HG03558 (cell line): ENCODE results near the gene RNF166.

Source experiments
- ATAC-seq: cut with Tn5 transposase; IDR thresholded peaks from one replicate; pipeline ENCODE4 v1.9.1; 2021; ENCODE audit warnings: moderate number of reproducible peaks; ENCODE audit not compliant: unreplicated experiment; ENCODE audit errors: extremely low read depth

RNF166 gene

DNA sequence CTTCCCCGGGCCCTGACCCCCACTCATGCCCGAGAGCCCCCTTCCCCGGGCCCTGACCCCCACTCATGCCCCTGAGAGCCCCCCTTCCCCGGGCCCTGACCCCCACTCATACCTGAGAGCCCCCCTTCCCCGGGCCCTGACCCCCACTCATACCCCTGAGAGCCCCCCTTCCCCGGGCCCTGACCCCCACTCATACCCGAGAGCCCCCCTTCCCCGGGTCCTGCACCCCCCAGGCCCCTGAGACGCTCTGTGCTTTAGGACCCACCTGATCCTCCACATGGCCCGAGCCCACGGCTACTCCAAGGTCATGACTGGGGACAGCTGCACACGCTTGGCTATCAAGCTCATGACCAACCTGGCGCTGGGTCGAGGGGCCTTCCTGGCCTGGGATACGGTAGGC is 6.8 kb upstream of the RNF166 start:
- ATAC-seq: no peak

DNA sequence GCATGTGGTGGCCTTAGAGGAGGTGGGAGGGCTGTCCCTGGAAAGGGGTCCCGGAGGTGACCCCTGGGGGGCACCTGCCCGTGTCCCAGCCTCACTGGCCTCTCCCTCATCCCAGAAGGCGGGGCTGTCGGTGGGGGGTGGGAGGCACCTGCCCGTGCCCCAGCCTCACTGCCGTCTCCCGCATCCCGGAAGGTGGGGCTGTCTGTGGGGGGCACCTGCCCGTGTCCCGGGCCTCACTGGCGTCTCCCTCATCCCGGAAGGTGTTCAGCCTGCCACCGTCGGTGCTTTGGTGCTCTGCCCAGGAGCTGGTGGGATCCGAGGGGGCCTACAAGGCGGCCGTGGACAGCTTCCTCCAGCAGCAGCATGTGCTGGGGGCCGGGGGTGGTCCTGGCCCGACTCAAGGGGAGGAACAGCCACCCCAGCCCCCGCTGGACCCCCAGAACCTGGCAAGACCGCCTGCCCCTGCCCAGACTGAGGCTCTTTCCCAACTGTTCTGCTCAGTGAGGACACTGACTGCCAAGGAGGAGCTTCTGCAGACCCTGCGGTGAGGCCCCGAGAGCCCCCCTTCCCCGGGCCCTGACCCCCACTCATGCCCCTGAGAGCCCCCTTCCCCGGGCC is 6.3 kb upstream of the RNF166 start:
- no peak for ATAC-seq

DNA sequence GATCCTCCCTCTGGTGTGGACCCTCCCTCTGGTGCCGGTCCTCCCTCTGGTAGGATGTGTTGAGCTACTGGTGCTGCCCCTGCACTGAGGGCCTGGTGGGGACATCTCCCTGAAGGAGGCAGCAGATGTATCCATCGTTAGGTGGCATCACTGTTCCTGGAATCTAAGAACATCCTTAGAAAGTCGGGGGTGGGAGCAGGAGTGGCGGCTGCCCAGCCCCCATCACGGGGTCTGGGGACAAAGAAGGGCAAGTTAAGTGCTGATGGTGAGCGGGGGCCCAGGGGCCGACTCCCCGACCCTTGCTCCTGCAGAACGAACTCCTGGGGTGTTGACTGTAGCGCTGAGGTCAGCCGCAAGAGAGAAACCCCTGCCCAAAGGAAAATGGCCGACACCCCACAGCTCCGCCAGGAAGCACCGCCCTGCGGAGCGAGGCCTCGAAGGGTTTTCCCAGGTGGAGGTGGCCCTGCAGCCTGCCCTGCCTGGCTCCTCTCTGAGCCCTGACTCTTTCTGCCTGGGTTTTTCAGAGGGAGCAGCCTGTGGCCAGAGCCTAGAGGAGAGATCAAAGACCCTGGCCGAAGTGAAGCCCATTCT is 5.6 kb upstream of the RNF166 start:
- ATAC-seq: no peak

DNA sequence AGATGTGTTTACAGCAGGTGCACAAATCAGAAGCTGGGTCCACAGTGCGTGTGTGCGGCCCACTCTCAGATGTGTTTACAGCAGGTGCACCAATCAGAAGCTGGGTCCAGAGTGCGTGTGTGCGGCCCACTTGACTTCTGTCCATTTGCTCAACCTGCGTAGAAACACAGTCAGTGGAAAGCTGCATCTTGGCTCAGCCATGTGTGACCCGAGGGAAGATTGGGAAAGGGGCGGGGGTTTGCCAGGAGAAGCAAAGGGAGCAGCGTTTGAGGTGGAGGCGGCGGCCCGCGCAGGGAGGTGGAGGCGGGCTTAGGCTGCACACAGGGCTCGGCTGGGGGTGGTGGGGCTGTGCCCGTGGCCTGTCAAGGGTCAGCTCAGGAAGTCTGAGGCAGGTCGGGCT is 4.3 kb upstream of the RNF166 start:
- ATAC-seq: no peak

DNA sequence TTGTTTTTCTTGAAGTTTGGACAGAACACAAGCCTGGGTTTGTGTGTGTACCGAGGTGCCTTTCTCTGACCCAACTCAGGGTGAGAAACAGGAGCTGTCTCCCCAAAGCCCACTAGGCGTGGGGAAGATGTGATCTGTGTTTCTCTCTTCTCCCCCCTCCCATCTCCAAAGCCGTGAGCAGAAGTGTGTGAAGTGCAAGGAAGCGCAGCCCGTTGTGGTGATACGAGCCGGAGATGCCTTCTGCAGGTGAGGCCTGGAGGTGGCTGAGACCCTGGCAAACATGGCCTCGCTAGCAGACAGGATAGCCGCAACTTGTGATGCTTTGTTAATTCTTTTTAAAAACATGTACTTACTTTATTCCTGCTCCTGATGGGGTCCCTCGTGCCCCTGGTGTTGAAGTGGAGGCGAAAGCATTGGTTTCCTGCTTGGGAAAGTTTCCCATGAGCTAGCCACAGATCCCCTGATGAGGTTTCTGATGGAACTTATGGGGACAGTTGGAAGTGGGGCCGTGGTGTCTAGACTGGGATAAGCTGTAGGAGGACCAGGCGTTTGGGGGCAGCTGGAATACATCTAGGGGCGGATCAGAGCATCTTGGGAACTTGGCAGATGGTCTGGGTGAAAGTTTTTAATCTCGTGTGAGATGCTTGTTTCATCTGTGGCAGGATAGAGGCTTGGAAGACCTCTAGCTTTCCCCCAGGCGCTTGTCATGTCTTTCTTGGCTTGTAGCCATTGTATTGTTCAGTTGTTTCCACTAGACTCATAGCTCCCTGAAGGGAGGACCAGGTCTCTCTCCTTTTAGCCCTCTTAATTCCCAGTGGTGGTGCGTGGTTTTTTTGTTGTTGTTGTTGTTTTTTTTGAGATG is 988 bp upstream of the RNF166 start:
- ATAC-seq: no peak

DNA sequence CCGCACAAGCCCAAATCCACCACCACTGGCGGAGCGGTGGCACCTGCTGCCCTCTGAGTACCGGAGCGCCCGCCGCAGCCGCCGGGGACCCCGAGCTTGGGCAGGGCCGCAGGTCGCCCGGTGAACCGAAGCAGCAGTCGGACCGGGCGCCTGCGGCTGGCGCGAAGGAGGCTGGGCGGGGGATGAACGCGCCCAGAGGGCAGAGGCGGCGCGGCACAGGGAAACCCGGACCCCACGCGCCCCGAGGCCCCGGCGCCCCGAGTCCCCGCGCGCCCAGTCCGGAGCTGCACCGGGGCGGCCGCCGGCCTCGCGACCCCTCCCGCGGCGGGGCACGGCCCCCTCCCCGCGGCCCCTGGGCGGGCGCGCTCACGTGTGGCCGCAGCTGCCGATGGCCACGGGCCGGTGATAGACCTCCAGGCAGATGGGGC is 393 bp downstream of the RNF166 start:
- ATAC-seq: peak; percentile 5

DNA sequence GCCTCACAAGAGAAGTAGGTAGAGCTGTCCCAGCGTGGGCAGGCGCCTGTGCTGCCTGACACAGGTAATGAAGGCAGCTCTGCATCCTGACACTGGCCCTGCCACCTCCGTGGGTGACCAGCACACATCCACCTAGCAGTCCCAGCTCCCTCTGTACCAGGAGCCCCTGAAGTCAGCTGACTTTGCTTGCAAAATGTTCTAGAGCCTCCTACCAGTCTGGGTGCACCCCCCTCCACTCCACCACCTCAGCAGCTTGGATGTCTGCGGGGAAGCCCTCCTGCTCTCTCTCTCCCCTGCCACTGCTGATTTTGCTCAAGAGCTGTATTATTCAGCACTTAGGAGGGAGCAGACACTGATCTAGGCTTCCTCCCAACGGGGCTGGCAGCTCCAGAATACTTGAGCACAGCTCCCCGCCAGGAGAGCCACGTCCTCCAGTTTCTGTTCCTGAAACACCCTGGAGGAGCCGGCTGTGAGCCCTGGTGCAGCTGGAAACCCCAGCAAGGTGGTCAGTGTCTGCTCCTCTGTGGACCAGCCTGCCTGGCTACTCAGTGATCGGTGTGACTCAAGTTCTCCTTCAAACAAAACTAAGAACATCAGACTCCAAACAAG is 1.0 kb downstream of the RNF166 start:
- no peak for ATAC-seq

DNA sequence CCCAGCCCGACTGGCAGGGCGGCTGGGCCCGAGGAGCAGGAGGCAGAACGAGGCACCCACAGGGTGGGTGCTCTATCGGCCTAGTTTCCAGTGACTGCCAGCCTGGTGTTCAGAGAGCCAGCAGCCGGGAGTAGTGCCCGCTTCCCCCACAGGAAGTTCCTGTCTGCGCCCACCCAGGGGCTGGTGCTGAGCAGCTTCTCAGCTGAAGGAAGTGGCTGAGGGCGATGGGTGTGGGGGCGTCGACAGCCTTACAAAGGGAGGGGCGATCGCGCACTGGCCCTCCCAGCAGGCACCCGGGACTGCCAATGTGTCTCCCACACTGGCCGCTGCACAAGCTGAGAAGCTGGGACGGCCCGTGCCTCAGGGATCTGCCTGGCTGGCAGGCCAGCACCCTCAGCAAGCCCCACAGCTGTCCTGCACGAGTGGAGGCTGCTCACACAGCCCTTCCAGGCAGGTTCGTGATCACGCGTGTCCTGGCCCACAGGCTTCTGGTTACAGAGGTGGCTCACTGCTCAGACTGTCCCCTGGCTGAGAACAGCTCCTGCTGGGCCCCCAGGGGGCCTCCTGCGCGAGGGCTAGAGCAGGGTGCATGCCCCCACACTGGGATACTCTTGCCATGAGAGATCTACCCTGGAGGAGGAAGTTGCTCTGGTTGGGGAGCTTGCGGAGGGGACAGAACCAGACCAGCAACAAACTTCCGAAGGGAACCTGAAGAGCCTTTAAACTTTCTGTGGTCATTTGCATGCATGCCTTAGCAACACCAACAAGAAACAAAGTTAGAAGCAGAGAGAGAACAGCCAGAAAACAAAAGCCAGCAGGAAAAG is 2.5 kb downstream of the RNF166 start:
- no peak for ATAC-seq

DNA sequence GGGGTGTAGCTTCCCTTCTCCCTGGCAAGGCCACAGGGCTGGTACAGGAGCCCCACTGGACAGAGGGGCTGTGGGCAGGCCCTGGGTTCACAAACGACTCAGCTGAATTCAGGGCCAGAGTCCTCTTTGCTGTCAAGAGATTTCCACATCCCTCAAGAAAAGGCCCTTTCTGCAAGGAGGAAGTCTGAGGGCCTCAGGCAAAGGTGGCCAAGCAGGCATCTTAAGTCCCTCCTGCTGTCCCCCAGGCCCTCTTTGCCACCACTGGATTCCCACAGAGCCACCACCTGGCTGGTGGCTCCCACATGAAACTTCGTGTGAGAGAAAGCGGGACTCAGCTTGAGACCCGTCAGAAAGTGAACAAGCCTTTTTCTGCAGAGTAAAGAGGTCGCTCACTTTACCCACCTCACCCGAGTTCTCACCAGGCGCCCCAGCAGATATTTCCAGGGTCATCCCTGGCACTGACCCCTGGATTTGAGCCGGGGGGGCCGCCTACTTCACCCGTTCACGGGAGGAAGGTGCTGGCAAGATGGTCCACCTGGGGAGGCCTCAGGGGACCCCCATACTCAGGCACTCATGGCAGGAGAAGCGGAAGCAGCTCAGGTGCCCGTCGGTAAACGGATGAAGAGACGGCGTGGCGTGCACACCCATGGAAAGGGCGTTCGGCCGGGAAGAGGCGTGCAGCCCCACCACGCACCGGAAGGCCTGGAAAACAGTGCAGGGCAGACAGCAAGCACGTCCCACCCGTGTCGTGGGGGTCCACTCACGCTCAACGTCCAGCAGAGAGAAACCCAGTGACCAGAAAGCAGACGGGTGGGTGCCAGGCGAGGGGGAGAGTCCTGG is 3.6 kb downstream of the RNF166 start:
- ATAC-seq: no peak

DNA sequence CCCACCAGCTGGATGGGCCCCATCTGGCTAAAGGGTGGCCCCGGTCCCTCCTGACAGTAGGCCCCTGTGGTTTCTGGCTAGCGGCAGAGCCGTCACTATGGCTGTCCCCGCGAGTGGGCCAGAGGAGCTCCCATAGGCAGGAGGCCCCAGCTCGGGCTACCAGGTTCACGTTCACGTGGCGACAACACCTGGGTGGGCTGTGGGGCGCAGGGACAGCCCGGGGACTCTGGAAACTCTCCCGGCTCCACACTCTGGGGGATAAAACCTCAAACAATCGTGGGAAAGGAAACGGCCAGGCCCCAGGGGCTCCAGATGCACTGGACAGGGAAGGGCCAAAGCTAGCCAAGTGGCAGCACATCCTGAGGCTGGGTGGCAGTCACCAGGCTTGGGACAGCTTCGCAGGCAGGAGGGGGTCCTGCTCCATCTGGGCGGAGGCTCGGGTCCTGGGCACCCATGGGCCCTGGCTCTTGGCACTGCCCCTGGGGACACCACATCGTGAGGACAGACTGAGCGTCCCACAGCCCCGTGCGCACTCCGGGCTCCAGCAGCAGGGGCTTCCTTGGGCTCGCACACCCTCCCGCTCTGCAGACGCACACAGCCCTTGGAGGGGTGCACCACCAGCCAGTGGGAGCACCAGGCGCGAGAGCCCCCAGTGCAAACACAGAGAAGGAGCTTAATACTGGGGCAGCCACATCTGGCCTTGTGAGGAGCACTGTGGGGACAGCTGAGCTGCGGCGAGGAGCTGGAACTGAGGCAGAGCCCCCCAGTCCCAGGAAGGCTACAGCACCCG is 4.4 kb downstream of the RNF166 start:
- ATAC-seq: no peak

DNA sequence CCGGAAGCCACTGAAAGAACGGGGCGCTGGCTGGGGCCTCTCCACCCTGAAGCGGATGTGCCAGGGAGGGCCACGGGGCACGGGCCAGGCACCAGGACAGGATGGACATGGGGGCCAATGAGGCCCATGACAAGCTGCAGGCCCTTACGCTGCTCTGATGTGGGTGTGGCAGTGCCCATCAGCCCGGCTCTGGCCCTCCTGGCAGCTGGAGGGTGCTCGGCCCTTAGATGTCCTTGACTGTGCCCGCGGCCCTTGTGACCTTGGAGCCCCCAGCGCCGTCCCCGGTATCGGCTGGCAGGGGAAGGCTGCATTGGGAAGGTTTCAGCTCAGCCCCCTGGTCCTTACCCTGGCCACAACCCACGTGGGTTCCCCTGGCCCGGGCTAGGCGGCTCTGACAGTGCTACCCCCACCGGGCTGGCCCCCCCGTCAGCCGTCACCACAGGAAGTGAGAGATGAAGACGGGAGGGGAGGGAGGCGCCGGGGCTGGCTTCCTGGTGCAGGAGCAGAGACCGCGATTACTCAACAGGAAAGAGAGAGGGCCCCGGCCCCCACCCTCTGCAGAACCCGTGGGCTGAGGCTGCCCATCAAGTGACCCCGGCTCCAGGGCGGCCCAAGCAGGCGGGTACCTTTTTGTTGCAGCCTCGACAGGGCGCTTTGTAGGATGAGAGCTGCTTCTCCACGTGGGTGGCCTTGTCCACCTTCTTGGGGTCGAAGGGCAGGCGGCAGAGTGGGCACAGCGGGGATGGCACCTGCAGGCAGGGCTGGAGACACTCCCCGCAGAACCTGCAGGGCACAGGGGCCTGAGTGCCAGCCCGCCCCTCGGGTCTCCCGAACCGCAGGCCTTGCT is 5.3 kb downstream of the RNF166 start:
- ATAC-seq: no peak

DNA sequence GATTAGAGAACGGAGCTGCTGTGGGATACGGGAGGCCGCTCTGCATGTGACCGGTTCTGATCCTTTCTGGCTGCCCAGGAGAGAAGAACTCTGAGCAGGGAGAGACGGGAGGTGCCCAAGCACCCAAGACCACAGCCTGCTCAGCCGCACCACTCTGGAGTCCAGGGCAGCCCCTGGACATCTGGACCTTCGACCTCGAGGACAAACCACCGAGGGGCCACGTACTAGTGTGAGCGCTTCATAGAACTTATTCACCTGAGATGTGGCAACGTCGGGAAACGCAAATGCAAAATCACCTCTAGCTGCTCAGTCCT is 5.9 kb downstream of the RNF166 start:
- no peak for ATAC-seq

DNA sequence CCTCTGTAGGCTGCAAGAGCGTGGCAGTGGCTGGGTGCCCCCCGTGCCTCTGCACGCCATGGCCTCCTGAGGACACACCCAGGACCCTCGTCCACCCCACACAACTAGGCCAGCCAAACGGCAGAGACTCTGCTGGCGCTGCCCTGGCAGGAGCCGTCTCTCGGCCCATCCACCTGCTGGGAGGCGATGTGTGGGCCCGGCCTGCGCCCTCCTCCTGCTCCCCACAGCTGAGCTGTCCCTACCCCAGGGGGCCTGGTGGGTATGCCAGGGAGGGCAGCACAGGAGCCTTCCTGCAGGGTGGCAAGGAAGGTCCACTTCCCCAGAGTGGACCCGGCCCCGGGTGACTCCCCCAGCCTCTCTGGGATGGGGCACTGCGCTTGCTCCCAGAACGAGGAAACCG is 7.0 kb downstream of the RNF166 start:
- ATAC-seq: no peak

DNA sequence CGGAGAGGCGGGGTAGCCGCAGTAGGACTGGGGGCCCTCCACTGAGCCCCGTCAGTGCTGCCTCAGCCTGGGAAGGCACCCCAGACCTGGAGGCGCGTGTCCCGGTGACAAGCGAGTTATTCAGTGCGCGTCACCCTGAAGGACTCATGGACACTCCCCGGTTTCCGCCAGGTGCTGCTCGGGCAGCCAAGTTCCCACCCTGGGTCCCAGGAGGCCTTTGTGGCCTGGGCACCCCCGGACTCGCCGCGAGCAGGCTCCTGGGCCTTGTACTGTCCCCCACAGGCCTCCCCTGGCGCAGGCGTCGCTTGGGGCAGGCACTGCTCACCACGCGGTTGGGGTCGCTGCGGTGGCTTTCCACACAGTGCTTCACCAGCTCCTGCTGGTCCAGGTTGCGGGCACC is 7.6 kb downstream of the RNF166 start:
- ATAC-seq: no peak

DNA sequence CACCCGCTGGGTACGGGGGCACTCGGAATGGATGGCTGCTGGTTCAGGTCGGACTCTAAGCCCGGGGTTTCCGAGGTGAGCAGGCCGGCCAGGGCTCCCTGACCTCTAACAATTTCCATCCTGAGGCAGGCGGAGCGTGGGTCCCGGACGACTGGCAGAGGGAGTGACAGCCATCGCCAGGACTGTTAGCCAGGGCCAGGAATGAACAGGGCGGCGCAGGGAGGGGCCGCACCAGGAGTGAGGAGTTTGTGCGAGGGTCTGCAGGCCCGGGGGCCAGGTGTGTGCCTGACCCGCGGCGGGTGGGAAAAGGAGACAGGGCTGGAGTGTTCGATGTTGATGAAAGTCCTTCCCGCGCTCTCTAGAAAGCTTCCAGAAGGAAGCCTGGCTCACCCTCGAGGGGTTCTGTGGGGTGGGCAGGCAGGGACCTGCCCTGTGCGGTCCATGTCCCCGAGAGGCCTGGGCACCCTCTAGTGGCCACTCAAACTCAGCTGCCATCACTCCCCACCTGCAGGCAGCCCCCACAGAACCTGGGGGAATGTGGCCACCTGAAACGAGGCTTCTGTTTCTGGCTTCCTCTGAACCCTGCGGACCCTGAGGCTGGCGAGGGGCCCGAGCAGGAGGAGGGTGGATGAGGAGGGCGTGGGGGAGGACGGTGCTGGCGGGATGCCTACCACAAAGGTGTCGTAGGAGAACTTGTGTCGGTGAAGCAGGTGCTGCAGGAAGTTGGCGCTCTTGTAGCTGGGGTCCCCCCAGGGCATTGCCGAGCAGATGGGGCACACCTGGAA is 8.2 kb downstream of the RNF166 start:
- ATAC-seq: no peak

DNA sequence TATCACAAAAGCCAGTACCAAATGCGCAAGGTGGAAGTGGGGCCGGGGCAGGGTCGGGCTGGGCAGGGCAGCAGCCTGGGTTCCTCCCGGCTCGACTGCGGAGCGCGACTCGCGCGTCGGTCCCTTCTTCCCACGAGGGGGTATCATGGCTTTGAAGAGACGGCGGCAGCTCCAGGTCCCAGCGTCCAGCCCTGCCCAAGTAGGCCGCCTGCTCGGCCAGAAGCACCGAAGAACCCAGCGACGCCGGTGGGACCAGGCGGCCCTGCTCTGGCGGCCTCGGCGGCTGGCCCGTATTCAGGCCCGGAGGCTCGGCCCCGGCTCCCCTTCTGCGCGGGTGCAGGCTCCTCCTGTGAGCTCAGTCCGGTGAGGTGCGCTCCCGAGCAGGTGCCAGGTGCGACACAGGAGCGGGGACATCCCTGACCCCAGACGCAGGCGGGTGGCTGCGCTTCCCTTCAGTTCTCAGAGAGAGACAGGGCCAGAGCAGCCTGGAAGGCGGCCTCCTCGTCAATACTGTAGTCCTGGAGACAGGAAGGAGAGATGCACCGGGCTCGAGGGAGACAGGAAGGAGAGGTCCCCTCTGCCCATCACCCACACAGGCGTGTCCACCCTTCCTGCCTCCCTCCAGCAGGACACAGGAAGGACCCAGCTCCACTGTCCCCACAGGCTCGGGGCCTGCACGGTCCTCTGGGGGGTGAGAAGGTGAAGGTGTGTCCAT is 8.9 kb downstream of the RNF166 start:
- ATAC-seq: no peak

DNA sequence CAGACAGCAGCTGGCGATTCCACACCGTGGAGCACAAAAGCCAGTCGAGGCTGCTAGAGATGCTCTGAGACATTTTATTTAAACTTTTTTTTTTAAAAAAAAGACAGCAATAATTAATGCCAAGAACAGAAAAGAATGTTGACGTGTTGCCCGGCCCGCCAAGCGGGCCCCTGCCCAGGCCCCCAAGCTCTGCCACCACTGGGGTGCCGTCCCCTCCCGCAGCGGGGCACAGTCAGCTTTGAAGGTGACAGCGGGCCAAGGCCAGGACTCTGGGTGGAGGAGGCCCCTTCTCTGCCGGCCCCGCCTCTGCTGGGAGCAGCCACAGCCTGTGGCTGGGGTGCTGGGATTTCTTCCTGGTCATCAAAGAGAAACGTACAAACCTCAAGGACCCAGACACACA is 9.8 kb downstream of the RNF166 start:
- ATAC-seq: no peak
